Muscle layer of duodenum (tissue), 2 donors: ENCODE results near the gene GRM2.

Source experiments
- H3K27ac ChIP-seq: one replicate; pipeline ENCODE4 v1.7.0; 2013; ENCODE audit warnings: mild to moderate bottlenecking, low read length
- H3K27me3 ChIP-seq: one replicate; pipeline ENCODE4 v1.7.0; 2013; ENCODE audit warnings: low read depth, mild to moderate bottlenecking, control low read depth, low read length
- H3K36me3 ChIP-seq, 2 donors: one replicate each; pipeline ENCODE4 v1.7.0; 2013; ENCODE audit warnings: low read length in 2 of 2, control low read depth in 1 of 2, mild to moderate bottlenecking in 1 of 2; ENCODE audit not compliant: insufficient read depth in 2 of 2, control insufficient read depth in 1 of 2
- H3K4me1 ChIP-seq, 2 donors: one replicate each; pipeline ENCODE4 v1.7.0; 2013; ENCODE audit warnings: low read length in 2 of 2, mild to moderate bottlenecking in 2 of 2, control low read depth in 1 of 2, moderate library complexity in 1 of 2; ENCODE audit not compliant: insufficient read depth in 2 of 2, control insufficient read depth in 1 of 2
- H3K4me3 ChIP-seq, 2 donors: one replicate each; pipeline ENCODE4 v1.7.0; 2013; ENCODE audit warnings: low read length in 2 of 2, low read depth in 1 of 2, mild to moderate bottlenecking in 1 of 2
- H3K9me3 ChIP-seq, 2 donors: one replicate each; pipeline ENCODE4 v1.7.0; 2013; ENCODE audit warnings: low read length in 2 of 2, control low read depth in 1 of 2, mild to moderate bottlenecking in 1 of 2; ENCODE audit not compliant: control insufficient read depth in 1 of 2
- donor health status: healthy.

Gene GRM2

GRCh38 chr3:51706788-51707731, at the start of gene GRM2:
Gene GRM2, plus strand, starts transcription at chr3:51707068. Its CDS starts 1,916 bp downstream, at chr3:51708984.
- Histone ChIP-seq H3K27ac (no peak within 1 kb of the TSS), H3K36me3 (peaks cover 3 to 35% of the 10 kb centered on the region in 2 donors), H3K4me1 (peaks cover 0 to 8% of the 10 kb centered on the region in 2 donors), H3K27me3 (no peaks in the 10 kb centered on the region), H3K4me3 (peak within 1 kb of the TSS in 1 of 2 donors; percentile 47), H3K9me3 (no peaks in the 10 kb centered on the region)

GRCh38 chr3:51657234-51657633, 49.6 kb upstream of the GRM2 start:
- H3K4me1 ChIP-seq: no peaks in the 10 kb centered on the region
- no peaks in the 10 kb centered on the region for H3K27me3 ChIP-seq
- peaks cover 18 to 52% of the 10 kb centered on the region in 2 donors for H3K36me3 ChIP-seq
- H3K27ac ChIP-seq: no peak overlapping the region
- H3K9me3 ChIP-seq: no peaks in the 10 kb centered on the region
- no peak overlapping the region for H3K4me3 ChIP-seq

- Histone ChIP-seq H3K27me3 (no peaks in the 10 kb centered on the region), H3K4me1 (no peaks in the 10 kb centered on the region), H3K36me3 (peaks cover 31 to 63% of the 10 kb centered on the region in 2 donors), H3K4me3 (no peak overlapping the region), H3K9me3 (no peaks in the 10 kb centered on the region), H3K27ac (no peak overlapping the region)
Observed at GRCh38 chr3:51659942-51660341, 46.9 kb upstream of the GRM2 start.

- Histone ChIP-seq H3K4me3 (no peak overlapping the region), H3K27me3 (no peaks in the 10 kb centered on the region), H3K4me1 (peaks cover 0 to 4% of the 10 kb centered on the region in 2 donors), H3K36me3 (peaks cover 26 to 44% of the 10 kb centered on the region in 2 donors), H3K9me3 (no peaks in the 10 kb centered on the region), H3K27ac (no peak overlapping the region)
Observed at GRCh38 chr3:51662456-51662855, 44.4 kb upstream of the GRM2 start.

GRCh38 chr3:51668756-51669155, 38.1 kb upstream of the GRM2 start:
- Histone ChIP-seq H3K27ac (no peak overlapping the region), H3K9me3 (no peaks in the 10 kb centered on the region), H3K36me3 (peaks cover 0 to 4% of the 10 kb centered on the region in 2 donors), H3K27me3 (no peaks in the 10 kb centered on the region), H3K4me3 (no peak overlapping the region), H3K4me1 (peaks cover 15 to 32% of the 10 kb centered on the region in 2 donors)

GRCh38 chr3:51669241-51670052, 37.4 kb upstream of the GRM2 start:
- Histone ChIP-seq H3K9me3 (no peaks in the 10 kb centered on the region), H3K4me1 (peaks cover 15 to 32% of the 10 kb centered on the region in 2 donors), H3K27me3 (no peaks in the 10 kb centered on the region)

GRCh38 chr3:51670053-51670822, 36.6 kb upstream of the GRM2 start:
- no peaks in the 10 kb centered on the region for H3K27me3 ChIP-seq
- peaks cover under 1 to 10% of the 10 kb centered on the region in 2 donors for H3K36me3 ChIP-seq
- no peak overlapping the region for H3K27ac ChIP-seq
- peak overlapping the region; percentile 79 to 97 for H3K4me3 ChIP-seq
- peaks cover 15 to 32% of the 10 kb centered on the region in 2 donors for H3K4me1 ChIP-seq
- no peaks in the 10 kb centered on the region for H3K9me3 ChIP-seq

More at GRCh38 chr3:51669241-51670052, 37.4 kb upstream of the GRM2 start:
- Histone ChIP-seq H3K4me3 (no peak overlapping the region), H3K27ac (no peak overlapping the region), H3K36me3 (peaks cover 2 to 5% of the 10 kb centered on the region in 2 donors)

- H3K27ac ChIP-seq: peak within 1 kb of the TSS; percentile 67
- H3K4me1 ChIP-seq: peaks cover 15 to 28% of the 10 kb centered on the region in 2 donors
- H3K9me3 ChIP-seq: no peaks in the 10 kb centered on the region
- peak within 1 kb of the TSS; percentile 79 to 97 for H3K4me3 ChIP-seq
- peaks cover 5 to 17% of the 10 kb centered on the region in 2 donors for H3K36me3 ChIP-seq
- H3K27me3 ChIP-seq: no peaks in the 10 kb centered on the region
Observed at GRCh38 chr3:51670823-51671733, 35.8 kb upstream of the GRM2 start, which contains the start of gene TEX264. Gene TEX264, plus strand, starts transcription at chr3:51671252. Its CDS starts 3,053 bp downstream, at chr3:51674305.

- H3K4me1 ChIP-seq: peaks cover 15 to 32% of the 10 kb centered on the region in 2 donors
- no peaks in the 10 kb centered on the region for H3K9me3 ChIP-seq
- H3K36me3 ChIP-seq: peaks cover 5 to 25% of the 10 kb centered on the region in 2 donors
- no peaks in the 10 kb centered on the region for H3K27me3 ChIP-seq
- H3K4me3 ChIP-seq: peak overlapping the region; percentile 79 to 97
- H3K27ac ChIP-seq: peak overlapping the region; percentile 67
Observed at GRCh38 chr3:51671734-51672475, 35.0 kb upstream of the GRM2 start.
